KMS-11 (cell line): ENCODE data around the gene C2CD2.

Experiments
- H2AFZ ChIP-seq: fragments of 200-600 bp; sonication (generic); 2 replicates; pipeline ENCODE4 v1.6.1; 2016; ENCODE audit warnings: antibody characterized with exemption, mixed run types, low read depth
- H3K27ac ChIP-seq: fragments of 200-600 bp; sonication (generic); 2 replicates; pipeline ENCODE4 v1.6.1; 2016; ENCODE audit warnings: mild to moderate bottlenecking, mixed run types
- H3K27me3 ChIP-seq: fragments of 200-600 bp; sonication (generic); 2 replicates; pipeline ENCODE4 v1.6.1; 2017; ENCODE audit warnings: mild to moderate bottlenecking, low read depth, mixed run types, moderate library complexity; ENCODE audit not compliant: insufficient read depth
- H3K36me3 ChIP-seq: fragments of 200-600 bp; sonication (generic); 2 replicates; pipeline ENCODE4 v1.6.1; 2017; ENCODE audit warnings: mild to moderate bottlenecking, mixed run types; ENCODE audit not compliant: insufficient read depth
- H3K4me1 ChIP-seq: fragments of 200-600 bp; sonication (generic); 2 replicates; pipeline ENCODE4 v1.6.1; 2016; ENCODE audit warnings: mild to moderate bottlenecking, low read depth, mixed run types; ENCODE audit not compliant: poor library complexity, severe bottlenecking
- H3K4me2 ChIP-seq: fragments of 200-600 bp; sonication (generic); 2 replicates; pipeline ENCODE4 v1.7.0; 2016; ENCODE audit warnings: mild to moderate bottlenecking, mixed run types
- H3K4me3 ChIP-seq: fragments of 200-600 bp; sonication (generic); IDR thresholded peaks from 2 replicates; pipeline ENCODE4 v1.6.1; 2017; ENCODE audit warnings: low read depth, low read length, mixed read lengths; ENCODE audit not compliant: insufficient read depth
- H3K79me2 ChIP-seq: fragments of 200-600 bp; sonication (generic); 2 replicates; pipeline ENCODE4 v1.6.1; 2016; ENCODE audit warnings: low read depth, mixed run types; ENCODE audit not compliant: insufficient read depth
- H3K9ac ChIP-seq: fragments of 200-600 bp; sonication (generic); 2 replicates; pipeline ENCODE4 v1.6.1; 2016; ENCODE audit warnings: mild to moderate bottlenecking, mixed run types
- H4K20me1 ChIP-seq: fragments of 200-600 bp; sonication (generic); 2 replicates; pipeline ENCODE4 v1.6.1; 2016; ENCODE audit warnings: mild to moderate bottlenecking, mixed run types; ENCODE audit not compliant: insufficient read depth
- TF ChIP-seq, protein P1 (sequence below): fragments of 200-600 bp; sonication (generic); conservative IDR thresholded peaks from 2 replicates; pipeline ENCODE4 v1.6.1; 2017; ENCODE audit warnings: low read depth, mild to moderate bottlenecking, antibody characterized with exemption, low read length, moderate library complexity, mixed read lengths

The C2CD2 gene

DNA sequence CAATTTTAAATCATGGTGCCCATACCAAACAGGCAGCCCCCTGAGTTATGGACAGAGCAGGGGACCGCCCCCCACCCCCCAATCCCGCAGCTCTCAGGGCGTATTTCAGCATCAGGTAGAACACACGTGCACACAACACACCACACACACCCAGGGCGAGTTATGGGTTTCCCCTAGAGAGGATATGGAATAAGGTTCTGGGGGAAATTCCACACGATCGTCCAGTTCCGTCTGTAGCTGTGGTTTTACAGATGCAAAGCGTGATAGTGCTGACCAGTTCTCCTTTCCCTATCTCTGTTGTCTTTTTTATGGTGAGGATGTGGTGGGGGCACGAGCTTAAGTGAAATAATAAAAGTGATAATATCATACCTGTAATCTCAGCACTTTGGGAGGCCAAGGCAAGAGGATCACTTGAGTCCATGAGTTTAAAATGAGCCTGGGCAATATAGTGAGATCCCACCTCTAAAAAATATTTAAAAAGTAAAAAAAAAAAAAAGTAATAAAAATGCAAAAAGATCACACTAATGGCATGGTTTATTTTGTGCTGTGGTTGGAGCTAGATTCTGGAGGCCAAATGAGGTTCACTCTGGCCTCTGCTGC, 25.1 kb downstream of the C2CD2 start:
- TF ChIP-seq, protein P1, sequence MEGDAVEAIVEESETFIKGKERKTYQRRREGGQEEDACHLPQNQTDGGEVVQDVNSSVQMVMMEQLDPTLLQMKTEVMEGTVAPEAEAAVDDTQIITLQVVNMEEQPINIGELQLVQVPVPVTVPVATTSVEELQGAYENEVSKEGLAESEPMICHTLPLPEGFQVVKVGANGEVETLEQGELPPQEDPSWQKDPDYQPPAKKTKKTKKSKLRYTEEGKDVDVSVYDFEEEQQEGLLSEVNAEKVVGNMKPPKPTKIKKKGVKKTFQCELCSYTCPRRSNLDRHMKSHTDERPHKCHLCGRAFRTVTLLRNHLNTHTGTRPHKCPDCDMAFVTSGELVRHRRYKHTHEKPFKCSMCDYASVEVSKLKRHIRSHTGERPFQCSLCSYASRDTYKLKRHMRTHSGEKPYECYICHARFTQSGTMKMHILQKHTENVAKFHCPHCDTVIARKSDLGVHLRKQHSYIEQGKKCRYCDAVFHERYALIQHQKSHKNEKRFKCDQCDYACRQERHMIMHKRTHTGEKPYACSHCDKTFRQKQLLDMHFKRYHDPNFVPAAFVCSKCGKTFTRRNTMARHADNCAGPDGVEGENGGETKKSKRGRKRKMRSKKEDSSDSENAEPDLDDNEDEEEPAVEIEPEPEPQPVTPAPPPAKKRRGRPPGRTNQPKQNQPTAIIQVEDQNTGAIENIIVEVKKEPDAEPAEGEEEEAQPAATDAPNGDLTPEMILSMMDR = no peak
- no peak overlapping the region for H3K4me3 ChIP-seq
- no peaks in the 10 kb centered on the region for H3K79me2 ChIP-seq
- no peaks in the 10 kb centered on the region for H4K20me1 ChIP-seq
- H3K4me2 ChIP-seq = no peak overlapping the region
- H3K4me1 ChIP-seq = peaks cover 15% of the 10 kb centered on the region
- H3K9ac ChIP-seq = no peak overlapping the region
- no peak overlapping the region for H3K27ac ChIP-seq
- H3K36me3 ChIP-seq = no peaks in the 10 kb centered on the region
- no peaks in the 10 kb centered on the region for H3K27me3 ChIP-seq
- no peak overlapping the region for H2AFZ ChIP-seq

DNA sequence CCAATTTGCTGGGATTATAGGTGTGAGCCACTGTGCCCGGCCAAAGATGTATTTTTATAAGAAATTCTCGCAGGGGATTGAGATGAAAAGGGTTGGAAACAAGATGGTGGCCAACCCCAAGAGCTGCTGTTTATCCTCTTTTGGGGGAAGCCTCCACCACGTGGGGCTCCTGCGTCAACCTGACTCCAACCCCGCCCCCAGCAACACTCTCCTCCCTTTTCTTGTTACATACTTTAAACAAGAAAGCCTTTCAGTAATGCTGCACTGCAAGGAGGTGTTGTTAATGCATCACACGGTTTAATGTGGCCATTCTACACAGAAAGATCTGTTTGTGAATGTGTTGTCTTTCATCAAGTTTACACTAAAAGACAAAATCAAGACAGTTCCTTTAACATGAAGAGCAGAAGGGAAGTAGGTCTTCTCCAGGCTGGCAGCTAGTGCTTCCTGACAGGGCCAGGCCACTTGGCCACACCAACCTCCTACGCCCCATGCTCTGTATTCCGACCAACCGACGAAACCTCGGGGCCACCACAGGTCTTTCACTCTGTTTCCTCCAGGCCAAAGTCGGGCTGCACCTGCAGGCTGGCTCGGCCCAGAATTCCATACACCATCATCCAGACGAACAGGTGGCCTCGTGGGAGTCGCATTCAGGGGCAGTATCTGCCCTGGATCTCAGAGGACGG, 25.9 kb downstream of the C2CD2 start:
- peaks cover 15% of the 10 kb centered on the region for H3K4me1 ChIP-seq
- no peak overlapping the region for H3K27ac ChIP-seq
- no peak overlapping the region for H3K4me3 ChIP-seq
- no peak overlapping the region for H3K9ac ChIP-seq
- no peak overlapping the region for H2AFZ ChIP-seq
- H3K36me3 ChIP-seq = no peaks in the 10 kb centered on the region
- H3K4me2 ChIP-seq = no peak overlapping the region
- no peaks in the 10 kb centered on the region for H3K27me3 ChIP-seq
- TF ChIP-seq, protein P1 = no peak
- no peaks in the 10 kb centered on the region for H4K20me1 ChIP-seq
- no peaks in the 10 kb centered on the region for H3K79me2 ChIP-seq

DNA sequence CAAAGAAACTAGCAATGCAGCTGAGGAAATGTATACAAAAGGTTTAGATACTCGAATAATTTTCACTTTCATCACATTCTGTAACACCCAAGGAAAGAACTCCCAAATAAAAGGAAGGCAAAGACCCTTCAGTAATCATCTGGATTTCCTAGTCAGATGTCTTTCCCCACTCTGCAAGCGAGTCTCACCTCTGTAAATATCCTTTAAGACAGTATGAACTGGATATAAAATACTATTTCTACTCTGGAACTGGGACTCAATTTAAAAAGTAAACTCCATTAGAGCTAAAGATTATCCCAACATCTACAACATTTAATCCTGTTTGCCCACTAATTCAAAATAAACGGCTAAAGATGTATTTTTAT, 27.0 kb downstream of the C2CD2 start:
- Histone ChIP-seq H3K9ac (peak overlapping the region; percentile 52), H3K27ac (peak overlapping the region; percentile 46), H3K4me1 (peaks cover 15% of the 10 kb centered on the region), H2AFZ (peak overlapping the region; percentile 65), H3K27me3 (no peaks in the 10 kb centered on the region), H3K4me3 (no peak overlapping the region), H4K20me1 (no peaks in the 10 kb centered on the region), H3K79me2 (no peaks in the 10 kb centered on the region), H3K36me3 (no peaks in the 10 kb centered on the region), H3K4me2 (peak overlapping the region; percentile 97)
- TF ChIP-seq, protein P1 = no peak

DNA sequence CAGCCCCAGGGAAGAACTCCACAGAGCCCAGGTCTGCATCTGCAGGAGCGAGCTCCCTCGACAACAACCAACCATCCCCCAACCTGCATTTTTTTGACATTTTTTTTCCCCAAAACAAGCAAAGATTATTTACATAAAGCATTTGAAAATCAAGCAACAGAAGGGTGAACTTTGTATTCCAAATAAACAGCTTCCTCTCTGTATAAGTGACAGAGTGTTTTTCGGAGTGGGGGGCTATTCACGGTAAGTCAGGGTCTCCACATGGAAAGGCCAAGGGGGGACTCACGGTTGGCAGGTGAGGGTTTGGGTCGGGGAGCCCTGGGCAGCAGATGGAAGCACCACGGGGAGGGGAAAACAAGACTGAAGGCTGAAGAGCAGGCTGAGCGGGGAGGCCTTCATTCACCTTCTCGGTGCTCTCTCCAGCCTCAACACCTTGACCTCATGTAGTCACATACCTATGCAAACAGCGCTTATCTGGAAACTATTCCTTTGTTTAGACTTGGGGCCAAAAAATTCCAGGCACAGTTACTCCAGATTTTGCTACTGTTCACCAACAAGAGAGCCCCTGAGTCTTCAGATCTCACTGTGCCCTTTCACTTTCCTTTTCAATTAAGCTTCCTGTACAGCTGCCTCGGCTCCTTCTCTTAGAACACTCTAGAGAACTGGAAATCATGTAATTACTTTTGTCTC, 27.6 kb downstream of the C2CD2 start:
- H2AFZ ChIP-seq = peak overlapping the region; percentile 65
- no peaks in the 10 kb centered on the region for H4K20me1 ChIP-seq
- H3K4me3 ChIP-seq = no peak overlapping the region
- H3K79me2 ChIP-seq = no peaks in the 10 kb centered on the region
- H3K4me1 ChIP-seq = peaks cover 15% of the 10 kb centered on the region
- H3K36me3 ChIP-seq = no peaks in the 10 kb centered on the region
- H3K9ac ChIP-seq = peak overlapping the region; percentile 52
- TF ChIP-seq, protein P1 = no peak
- peak overlapping the region; percentile 46 for H3K27ac ChIP-seq
- no peaks in the 10 kb centered on the region for H3K27me3 ChIP-seq
- H3K4me2 ChIP-seq = peak overlapping the region; percentile 97
